ENCODE data around the gene CST7.
"Not testable (repeated sequence)": the region's sequence is repeated elsewhere in the genome, so short reads cannot be mapped to it uniquely, and the experiment has no call there.

The CST7 gene

DNA sequence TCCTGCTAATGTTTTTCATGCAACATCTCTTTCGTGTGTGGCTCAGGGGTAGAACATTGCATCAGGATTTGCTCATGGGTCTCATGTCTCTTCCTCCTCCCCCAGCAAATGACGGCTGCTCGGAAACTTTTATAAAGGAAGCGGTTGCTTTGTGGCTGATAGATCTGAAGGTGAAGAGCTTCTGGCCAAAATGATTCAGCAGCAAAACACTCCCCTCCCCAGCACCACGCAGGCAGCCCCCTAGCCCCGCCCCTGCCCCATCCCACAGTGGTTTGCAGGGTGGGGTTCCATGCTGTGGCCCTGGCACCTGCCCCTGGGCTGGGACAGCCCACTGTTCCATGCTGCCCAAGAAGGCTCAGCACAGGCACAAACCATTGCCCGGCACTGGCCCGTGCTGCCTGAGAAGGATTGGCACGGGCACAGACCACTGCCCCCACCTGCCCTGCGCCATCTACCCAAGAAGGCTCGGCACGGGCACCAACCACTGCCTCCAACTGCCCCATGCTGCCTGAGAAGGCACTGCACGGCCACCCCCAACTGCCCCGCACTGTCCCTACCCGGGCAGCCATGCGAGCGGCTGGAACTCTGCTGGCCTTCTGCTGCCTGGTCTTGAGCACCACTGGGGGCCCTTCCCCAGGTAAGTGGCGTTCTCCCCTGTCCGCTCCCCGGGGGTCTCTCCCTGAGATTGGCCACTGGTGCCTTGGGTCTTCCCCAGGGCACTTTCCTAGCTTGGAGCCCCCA lies at the start of gene CST7:
CST7 (plus strand) TSS at position 331 of the 741 bp plus-strand sequence; CDS start at position 568, 237 bp downstream.
- ATAC-seq (peak; percentile 91), DNase-seq (peak; percentile 93)

- DNase-seq, result no peak
- no peak for ATAC-seq
These were observed 42.3 kb upstream of the CST7 start for GRCh38 chr20:24906806-24907205.

DNA sequence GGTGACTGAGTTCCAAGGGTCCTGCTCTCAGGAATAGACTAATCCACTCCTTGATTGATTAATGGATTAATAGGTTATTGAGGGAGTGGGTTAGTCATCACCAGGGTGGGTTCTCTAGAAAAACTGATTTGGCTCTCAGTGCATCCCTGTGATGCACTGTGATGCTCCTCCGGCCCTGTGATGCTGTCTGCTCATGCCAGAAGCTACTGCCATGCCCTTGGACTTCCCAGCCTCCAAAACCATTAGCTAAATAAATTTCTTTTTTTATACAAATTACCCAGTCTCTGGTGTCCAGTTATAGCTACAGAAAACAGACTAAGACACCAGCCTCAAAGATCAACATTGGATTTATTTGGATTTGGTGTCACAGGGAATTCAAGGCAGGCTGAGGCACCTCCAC lies 40.4 kb upstream of the CST7 start:
- DNase-seq (no peak), ATAC-seq (no peak)

DNA sequence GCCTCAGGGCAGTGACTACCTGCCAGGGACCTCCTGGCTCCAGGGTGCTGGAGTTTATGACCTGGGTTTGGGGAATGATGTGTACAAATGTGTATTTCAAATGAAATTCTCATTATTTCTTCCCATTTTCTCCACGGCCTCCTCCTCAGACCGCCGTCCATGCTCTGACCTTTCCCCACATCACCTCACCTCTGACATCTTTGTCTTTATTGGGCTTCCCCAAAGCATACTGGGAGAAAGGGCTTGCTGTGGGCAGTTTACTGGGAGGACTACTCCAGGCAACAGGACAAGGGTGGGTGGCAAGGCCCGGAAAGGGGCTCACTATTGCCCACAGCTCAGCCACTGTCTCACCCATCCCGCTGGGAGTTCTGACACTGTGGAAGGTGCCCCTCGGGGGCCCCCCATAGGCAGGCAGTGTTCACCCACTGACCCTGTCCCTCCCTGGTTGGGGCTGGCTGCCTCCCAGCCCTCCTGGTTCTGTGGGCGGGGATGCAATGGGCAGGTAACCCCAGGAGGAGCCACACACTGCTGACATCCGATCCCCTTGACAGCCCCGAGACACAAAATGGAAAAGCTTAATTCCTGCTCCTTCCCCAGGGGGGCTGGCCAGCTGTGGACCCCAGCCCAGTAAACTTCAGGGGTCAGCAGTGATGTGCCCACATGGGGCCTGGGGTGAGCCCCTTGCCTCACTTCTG lies 39.8 kb upstream of the CST7 start:
- ATAC-seq, result no peak

GRCh38 chr20:24909861-24910260 lies 39.2 kb upstream of the CST7 start:
- no peak for ATAC-seq
- no peak for DNase-seq

More for the DNA sequence above, 39.8 kb upstream of the CST7 start:
- DNase-seq, result no peak

GRCh38 chr20:24910461-24910860 lies 38.6 kb upstream of the CST7 start:
- DNase-seq (no peak), ATAC-seq (no peak)

- no peak for DNase-seq
These were observed 37.6 kb upstream of the CST7 start for GRCh38 chr20:24911461-24911860.

DNA sequence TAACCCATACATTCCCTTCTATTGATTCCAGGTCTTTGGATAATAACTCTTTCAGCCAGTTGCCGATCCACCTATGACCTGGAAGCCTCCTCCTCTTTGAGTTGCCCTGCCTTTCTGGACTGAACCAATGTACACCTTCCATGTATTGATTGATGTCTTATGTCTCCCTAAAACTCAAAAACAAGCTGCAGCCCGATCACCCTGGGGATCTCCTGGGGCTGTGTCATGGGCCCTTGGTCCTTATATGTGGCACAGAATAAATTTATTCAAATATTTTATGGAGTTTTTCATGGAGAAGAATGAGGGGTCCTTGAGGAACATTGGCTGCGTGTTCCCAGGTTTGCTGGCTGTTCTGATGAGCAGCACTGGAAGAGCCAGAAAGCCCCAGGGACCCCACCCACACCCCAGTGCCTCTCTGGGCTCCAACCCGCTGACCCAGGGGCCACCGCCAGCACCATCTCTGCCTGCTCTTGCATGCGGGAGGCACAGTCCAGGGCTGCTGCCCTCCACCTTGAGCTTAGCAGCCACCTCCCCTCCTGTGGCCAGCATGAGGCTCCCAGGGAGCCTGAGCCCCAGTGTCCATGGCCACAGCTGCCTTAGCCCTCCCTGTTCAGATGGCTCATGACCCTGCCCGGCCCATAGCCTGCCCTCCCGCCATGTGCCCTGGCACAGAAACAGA lies 36.5 kb upstream of the CST7 start:
- DNase-seq (no peak), ATAC-seq (no peak)

More at GRCh38 chr20:24911461-24911860, 37.6 kb upstream of the CST7 start:
- no peak for ATAC-seq

DNA sequence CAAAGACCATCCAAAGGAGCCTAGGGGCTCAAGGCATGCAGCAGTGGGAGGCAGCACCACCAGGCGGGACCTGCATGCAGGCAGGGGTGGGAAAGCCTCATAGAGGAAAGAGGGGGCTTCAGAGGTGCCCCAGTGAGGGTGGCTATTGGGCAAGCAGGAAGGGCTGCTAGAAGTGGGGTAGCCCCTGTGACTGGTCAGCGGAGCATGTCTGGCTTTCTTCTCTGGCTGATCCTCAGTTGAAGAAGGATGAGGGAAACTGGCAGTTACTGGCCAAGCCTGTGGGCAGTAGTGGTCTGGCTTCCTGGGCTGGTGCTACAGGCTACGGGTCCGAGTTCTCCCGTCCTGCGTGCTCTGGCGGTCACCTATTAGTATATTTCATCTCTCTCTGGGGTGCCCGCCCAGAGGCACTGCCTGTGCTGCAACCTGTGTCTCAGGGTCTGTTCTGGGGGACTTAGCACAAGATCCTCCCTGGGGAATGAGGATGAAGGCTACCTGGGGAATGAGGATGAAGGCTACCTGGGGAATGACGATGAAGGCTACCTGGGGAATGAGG lies 35.9 kb upstream of the CST7 start:
- ATAC-seq, result no peak
- no peak for DNase-seq

GRCh38 chr20:24914388-24915241 lies 34.5 kb upstream of the CST7 start:
- no peak for DNase-seq

DNA sequence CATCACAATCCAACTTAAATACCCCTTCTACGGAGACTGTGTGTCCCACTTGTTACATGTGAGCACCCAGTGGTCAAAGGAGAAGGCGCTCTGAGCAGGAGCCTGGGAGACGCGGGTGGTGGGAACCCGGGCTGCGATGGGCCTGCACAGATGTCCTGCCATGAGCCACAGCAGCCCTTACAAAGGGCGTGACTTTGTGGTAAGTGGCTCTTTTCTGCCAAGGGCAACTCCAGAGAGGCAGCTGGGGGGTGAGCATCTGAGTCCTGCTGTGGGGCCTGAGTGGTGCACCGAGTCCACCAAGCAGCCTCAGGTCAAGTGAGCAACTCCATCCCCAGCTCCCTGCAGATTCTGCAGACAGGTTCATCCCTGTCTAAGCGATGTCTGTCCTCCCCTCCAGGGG lies 33.6 kb upstream of the CST7 start:
- no peak for DNase-seq
- ATAC-seq, result no peak

More at GRCh38 chr20:24914388-24915241, 34.5 kb upstream of the CST7 start:
- ATAC-seq, result no peak

DNA sequence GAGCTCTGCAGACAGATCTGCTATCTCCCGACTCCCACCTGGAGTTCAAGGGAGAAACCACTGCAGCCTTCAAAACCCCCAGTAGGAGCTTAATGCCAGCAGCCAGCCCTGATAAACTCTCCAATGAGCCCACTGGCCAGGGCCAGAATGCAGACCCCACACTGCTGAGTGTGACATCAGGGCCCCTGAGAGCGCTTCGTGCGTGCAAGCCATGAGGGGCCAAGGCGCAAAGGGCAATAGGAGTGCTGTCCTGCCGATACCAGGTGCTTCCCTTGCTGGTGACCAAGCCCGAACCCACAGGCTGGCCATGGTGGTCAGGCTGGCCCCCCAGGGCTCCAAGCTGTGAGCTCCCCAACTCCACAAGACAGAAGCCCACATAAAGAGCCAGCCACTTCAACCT lies 33.2 kb upstream of the CST7 start:
- DNase-seq, result no peak

GRCh38 chr20:24916412-24916811 lies 32.7 kb upstream of the CST7 start:
- no peak for DNase-seq
- no peak for ATAC-seq

More for the DNA sequence above, 33.2 kb upstream of the CST7 start:
- ATAC-seq, result no peak

- DNase-seq (no peak), ATAC-seq (no peak)
These were observed 32.0 kb upstream of the CST7 start for GRCh38 chr20:24917056-24917455.

DNA sequence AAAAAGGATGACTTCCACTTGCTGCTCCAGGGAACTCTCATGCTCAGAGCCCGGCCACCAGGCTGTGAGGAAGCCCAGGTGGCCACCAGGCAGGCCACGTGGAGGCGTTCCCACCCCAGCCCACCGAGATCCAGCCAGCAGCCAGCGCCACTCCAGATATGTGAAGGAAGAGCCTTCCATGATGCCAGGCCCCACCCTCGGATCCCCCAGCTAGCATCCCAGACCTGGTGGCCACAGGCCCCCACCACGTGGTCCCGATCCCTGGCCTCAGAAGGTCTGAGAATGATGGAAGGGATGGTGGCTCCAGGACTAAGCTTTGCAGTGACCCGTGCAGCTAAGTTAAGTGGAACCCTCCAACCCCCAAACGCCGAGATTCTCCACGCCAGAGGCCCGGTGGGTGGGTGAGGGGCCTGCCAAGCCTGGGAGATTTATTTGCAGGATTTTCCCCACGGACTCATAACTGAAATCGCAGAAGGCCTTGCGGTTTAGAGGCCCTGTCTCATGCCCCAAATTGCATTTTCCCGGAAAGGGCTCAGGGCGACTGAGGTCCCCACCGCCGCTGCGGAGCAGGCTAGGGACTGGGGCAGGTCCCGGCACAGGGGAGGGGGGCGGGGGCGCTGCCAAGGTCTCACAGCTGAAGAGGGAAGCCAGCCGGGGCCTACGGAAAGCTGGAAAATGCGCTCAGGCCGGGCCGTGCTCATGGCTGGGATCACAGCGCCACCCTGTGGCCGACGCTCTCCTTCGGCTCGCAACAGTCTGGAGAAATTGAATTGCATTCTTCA lies 31.1 kb upstream of the CST7 start:
- peak; percentile 64 for ATAC-seq
- DNase-seq, result peak; percentile 60

DNA sequence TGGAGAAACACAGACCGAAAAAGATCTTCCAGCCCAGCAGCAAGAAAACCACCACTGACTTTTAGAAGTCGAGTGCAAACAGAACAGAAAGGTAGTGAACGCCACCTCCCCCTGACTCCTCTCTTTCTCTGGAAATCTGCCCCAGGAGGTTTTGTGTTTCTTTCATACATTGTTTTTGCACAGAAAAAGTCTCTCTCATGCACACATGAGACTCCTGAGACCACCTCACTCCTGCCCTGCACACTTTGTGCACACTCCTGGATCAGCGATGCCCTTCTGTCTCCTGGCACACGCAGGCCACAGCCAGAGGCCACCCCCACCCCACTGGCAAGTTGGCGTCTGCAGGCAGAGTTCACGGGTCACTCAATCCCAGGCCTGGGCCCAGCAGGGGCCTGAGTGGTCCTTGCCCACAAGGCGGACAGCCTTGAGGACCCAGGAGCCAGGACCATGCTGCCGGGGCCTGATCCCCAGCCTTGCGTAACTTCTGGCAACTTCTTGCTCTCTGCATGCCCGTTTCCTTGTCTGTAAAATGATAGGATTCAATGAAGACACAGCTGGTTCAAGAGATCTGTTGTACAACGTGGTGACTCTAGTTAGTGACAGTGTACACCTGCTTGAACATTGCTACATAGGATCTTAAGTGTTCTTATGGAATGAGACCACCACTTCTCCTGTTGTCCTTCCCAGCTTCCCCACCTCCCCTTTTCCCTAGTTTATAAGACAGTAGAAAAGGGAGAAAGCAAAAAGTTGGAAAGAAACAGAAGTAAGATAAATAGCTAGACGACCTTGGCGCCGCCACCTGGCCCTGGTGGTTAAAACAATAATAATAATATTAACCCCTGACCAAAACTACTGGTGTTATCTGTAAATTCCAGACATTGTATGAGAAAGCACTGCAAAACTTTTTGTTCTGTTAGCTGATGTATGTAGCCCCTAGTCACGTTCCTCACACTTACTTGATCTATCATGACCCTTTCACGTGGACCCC lies 30.2 kb upstream of the CST7 start:
- ATAC-seq, result no peak
- DNase-seq, result no peak

- not testable (repeated sequence) for ATAC-seq, DNase-seq
These were observed 29.4 kb upstream of the CST7 start for GRCh38 chr20:24919665-24920064.

DNA sequence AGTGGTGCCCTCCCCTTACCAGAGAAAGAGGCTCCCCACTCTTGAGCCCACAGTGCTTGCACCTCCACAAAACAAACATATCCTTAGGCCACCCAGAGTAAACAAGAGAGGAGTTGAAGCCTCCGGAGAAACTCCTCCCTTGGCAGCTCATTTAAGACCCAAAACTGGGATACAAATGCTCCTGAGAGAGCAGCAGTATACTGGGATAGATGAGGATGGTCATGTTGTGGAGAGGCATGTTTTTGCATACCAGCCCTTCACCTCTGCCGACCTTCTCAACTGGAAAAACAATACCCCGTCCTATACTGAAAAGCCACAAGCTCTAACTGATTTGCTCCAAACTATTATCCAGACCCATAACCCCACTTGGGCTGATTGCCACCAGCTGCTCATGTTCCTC lies 28.4 kb upstream of the CST7 start:
- not testable (repeated sequence) for ATAC-seq

DNA sequence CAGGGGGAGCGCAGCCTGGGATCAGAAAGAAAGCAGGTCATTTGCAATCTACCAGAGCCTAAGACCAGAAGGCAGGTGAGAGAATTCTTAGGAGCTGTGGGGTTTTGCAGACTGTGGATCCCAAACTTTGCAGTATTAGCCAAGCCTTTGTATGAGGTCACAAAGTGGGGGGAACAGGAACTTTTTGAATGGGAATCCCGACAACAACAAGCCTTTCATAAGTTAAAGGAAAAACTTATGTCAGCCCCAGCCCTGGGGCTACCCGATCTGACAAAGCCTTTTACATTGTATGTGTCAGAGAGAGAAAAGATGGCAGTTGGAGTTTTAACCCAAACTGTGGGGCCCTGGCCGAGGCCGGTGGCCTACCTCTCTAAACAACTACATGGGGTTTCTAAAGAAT lies 19.8 kb upstream of the CST7 start:
- DNase-seq, ATAC-seq: not testable (repeated sequence)

More for the DNA sequence above, 28.4 kb upstream of the CST7 start:
- not testable (repeated sequence) for DNase-seq

Data from stimulated activated naive CD8-positive, alpha-beta T cell treated with anti-CD3 and anti-CD28 coated beads, Interleukin-15, Interleukin-2, amounts not matched to agents 100 U/mL and 50 U/mL, for 24 hours (primary cell).